ENCODE data around the gene FAM50B. TPM values are rescaled to one million over a fixed set of nuclear protein-coding genes. Genes with fewer than 3 reads are reported as not detected.
"Not testable (repeated sequence)": the region's sequence is repeated elsewhere in the genome, so short reads cannot be mapped to it uniquely, and the experiment has no call there.

Gene FAM50B
- total RNA-seq, 1 donor from 2014 or later, result 10.7 TPM

- DNase-seq (ENCODE audit: low spot score), result no peak
Observed at GRCh38 chr6:3849681-3850450, 693 bp downstream of the FAM50B start.

- DNase-seq (ENCODE audit: low spot score), result no peak
Observed at GRCh38 chr6:3850451-3851203, 1.5 kb downstream of the FAM50B start.

- DNase-seq (ENCODE audit: low spot score), result no peak
Observed at GRCh38 chr6:3851839-3852238, 2.7 kb downstream of the FAM50B start.

- no peak for DNase-seq (ENCODE audit: low spot score)
Observed at GRCh38 chr6:3852391-3852790, 3.2 kb downstream of the FAM50B start.

- no peak for DNase-seq (ENCODE audit: low spot score)
Observed at GRCh38 chr6:3855866-3856265, 6.7 kb downstream of the FAM50B start.

GRCh38 chr6:3856576-3856975, 7.4 kb downstream of the FAM50B start:
- no peak for DNase-seq (ENCODE audit: low spot score)

GRCh38 chr6:3857468-3858456, 8.6 kb downstream of the FAM50B start:
- no peak for DNase-seq (ENCODE audit: low spot score)

- DNase-seq (ENCODE audit: low spot score), result no peak
Observed at GRCh38 chr6:3859878-3860552, 10.8 kb downstream of the FAM50B start.

GRCh38 chr6:3861424-3861823, 12.3 kb downstream of the FAM50B start:
- no peak for DNase-seq (ENCODE audit: low spot score)

GRCh38 chr6:3862038-3862437, 12.9 kb downstream of the FAM50B start:
- no peak for DNase-seq (ENCODE audit: low spot score)

- DNase-seq (ENCODE audit: low spot score), result not testable (repeated sequence)
Observed at GRCh38 chr6:3863322-3863721, 14.1 kb downstream of the FAM50B start.

GRCh38 chr6:3865463-3865862, 16.3 kb downstream of the FAM50B start:
- no peak for DNase-seq (ENCODE audit: low spot score)

GRCh38 chr6:3867641-3868502, 18.7 kb downstream of the FAM50B start:
- DNase-seq (ENCODE audit: low spot score), result no peak

GRCh38 chr6:3868544-3868943, 19.4 kb downstream of the FAM50B start:
- DNase-seq (ENCODE audit: low spot score), result no peak

- DNase-seq (ENCODE audit: low spot score), result no peak
Observed at GRCh38 chr6:3869284-3869631, 20.1 kb downstream of the FAM50B start.

GRCh38 chr6:3869632-3870527, 20.7 kb downstream of the FAM50B start:
- no peak for DNase-seq (ENCODE audit: low spot score)

GRCh38 chr6:3870528-3870925, 21.4 kb downstream of the FAM50B start:
- DNase-seq (ENCODE audit: low spot score), result no peak

- DNase-seq (ENCODE audit: low spot score), result no peak
Observed at GRCh38 chr6:3871515-3871914, 22.3 kb downstream of the FAM50B start.

- no peak for DNase-seq (ENCODE audit: low spot score)
Observed at GRCh38 chr6:3871939-3872338, 22.8 kb downstream of the FAM50B start.
